ENCODE measurements around the gene MAML2. TPM values are rescaled to one million over a fixed set of nuclear protein-coding genes. Genes with fewer than 3 reads are reported as not detected.
"Not testable (repeated sequence)": the region's sequence is repeated elsewhere in the genome, so short reads cannot be mapped to it uniquely, and the experiment has no call there.

Gene MAML2
- total RNA-seq, 1 donor: 48.2 TPM

GRCh38 chr11:96186806-96187205 lies 156.2 kb downstream of the MAML2 start:
- H3K9me3 ChIP-seq (ENCODE audit: low read depth, low read length): no peaks in the 10 kb centered on the region
- peaks cover 34% of the 10 kb centered on the region for H3K4me1 ChIP-seq (ENCODE audit: insufficient read depth, low read length)
- no peaks in the 10 kb centered on the region for H3K27me3 ChIP-seq (ENCODE audit: insufficient read depth, low read length)
- H3K4me3 ChIP-seq (ENCODE audit: low read length): no peak overlapping the region

- Histone ChIP-seq H3K27me3 (ENCODE audit: insufficient read depth, low read length) (no peaks in the 10 kb centered on the region), H3K9me3 (ENCODE audit: low read depth, low read length) (no peaks in the 10 kb centered on the region), H3K4me3 (ENCODE audit: low read length) (no peak overlapping the region), H3K4me1 (ENCODE audit: insufficient read depth, low read length) (peaks cover 33% of the 10 kb centered on the region)
Observed at GRCh38 chr11:96185220-96185768, 157.7 kb downstream of the MAML2 start.

DNA sequence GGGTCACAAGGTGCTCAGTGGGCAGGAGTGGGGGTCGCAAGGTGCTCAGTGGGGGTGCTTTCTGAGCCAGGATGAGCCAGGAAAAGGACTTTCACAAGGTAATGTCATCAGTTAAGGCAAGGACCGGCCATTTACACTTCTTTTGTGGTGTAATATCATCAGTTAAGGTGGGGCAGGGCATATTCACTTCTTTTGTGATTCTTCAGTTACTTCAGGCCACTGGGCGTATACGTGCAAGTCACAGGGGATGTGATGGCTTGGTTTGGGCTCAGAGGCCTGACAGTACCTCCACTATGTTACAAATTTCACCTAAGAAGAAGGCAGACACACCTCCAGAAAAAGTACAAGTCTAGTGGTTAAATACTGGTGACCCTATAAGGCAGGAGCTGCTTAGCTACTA lies 162.1 kb downstream of the MAML2 start:
- not testable (repeated sequence) for H3K27me3 ChIP-seq (ENCODE audit: insufficient read depth, low read length); H3K4me3 ChIP-seq (ENCODE audit: low read length); H3K9me3 ChIP-seq (ENCODE audit: low read depth, low read length)
- H3K4me1 ChIP-seq (ENCODE audit: insufficient read depth, low read length): peaks cover 14% of the 10 kb centered on the region

GRCh38 chr11:96180341-96180740 lies 162.7 kb downstream of the MAML2 start:
- Histone ChIP-seq H3K4me1 (ENCODE audit: insufficient read depth, low read length) (peaks cover 9% of the 10 kb centered on the region), H3K9me3 (ENCODE audit: low read depth, low read length) (no peaks in the 10 kb centered on the region), H3K27me3 (ENCODE audit: insufficient read depth, low read length) (no peaks in the 10 kb centered on the region), H3K4me3 (ENCODE audit: low read length) (no peak overlapping the region)

DNA sequence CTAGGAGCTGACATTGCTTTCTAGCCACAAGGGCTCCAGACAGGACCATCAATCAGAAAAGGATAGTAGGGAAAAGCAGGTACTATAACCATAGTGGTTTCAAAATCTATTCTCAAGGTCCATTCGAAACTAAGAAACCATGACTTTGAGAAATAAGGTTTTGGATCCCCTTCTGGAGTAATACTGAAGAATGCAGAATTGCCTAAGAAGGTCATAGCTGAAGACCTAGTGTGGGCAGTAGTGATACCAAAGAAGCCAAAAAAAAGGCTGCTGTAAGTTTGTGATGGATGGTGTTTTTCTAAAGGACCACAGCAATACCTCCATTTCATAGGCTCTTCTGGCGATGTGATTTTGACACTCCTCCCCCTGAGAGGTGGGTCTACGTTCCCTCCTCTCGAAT lies 163.1 kb downstream of the MAML2 start:
- Histone ChIP-seq H3K4me1 (ENCODE audit: insufficient read depth, low read length) (peaks cover 5% of the 10 kb centered on the region), H3K4me3 (ENCODE audit: low read length) (no peak overlapping the region), H3K27me3 (ENCODE audit: insufficient read depth, low read length) (no peaks in the 10 kb centered on the region), H3K9me3 (ENCODE audit: low read depth, low read length) (no peaks in the 10 kb centered on the region)

GRCh38 chr11:96178887-96179279 lies 164.1 kb downstream of the MAML2 start:
- H3K27me3 ChIP-seq (ENCODE audit: insufficient read depth, low read length): no peaks in the 10 kb centered on the region
- peaks cover 7% of the 10 kb centered on the region for H3K4me1 ChIP-seq (ENCODE audit: insufficient read depth, low read length)
- no peaks in the 10 kb centered on the region for H3K9me3 ChIP-seq (ENCODE audit: low read depth, low read length)
- no peak overlapping the region for H3K4me3 ChIP-seq (ENCODE audit: low read length)

GRCh38 chr11:96178049-96178886 lies 164.7 kb downstream of the MAML2 start:
- Histone ChIP-seq H3K4me3 (ENCODE audit: low read length) (no peak overlapping the region), H3K27me3 (ENCODE audit: insufficient read depth, low read length) (no peaks in the 10 kb centered on the region), H3K9me3 (ENCODE audit: low read depth, low read length) (no peaks in the 10 kb centered on the region), H3K4me1 (ENCODE audit: insufficient read depth, low read length) (peaks cover 13% of the 10 kb centered on the region)

- H3K9me3 ChIP-seq (ENCODE audit: low read depth, low read length): no peaks in the 10 kb centered on the region
- H3K27me3 ChIP-seq (ENCODE audit: insufficient read depth, low read length): no peaks in the 10 kb centered on the region
- no peak overlapping the region for H3K4me3 ChIP-seq (ENCODE audit: low read length)
- peaks cover 18% of the 10 kb centered on the region for H3K4me1 ChIP-seq (ENCODE audit: insufficient read depth, low read length)
Observed at GRCh38 chr11:96177146-96177545, 165.8 kb downstream of the MAML2 start.

GRCh38 chr11:96173906-96174305 lies 169.1 kb downstream of the MAML2 start:
- H3K27me3 ChIP-seq (ENCODE audit: insufficient read depth, low read length): no peaks in the 10 kb centered on the region
- peaks cover 31% of the 10 kb centered on the region for H3K4me1 ChIP-seq (ENCODE audit: insufficient read depth, low read length)
- H3K9me3 ChIP-seq (ENCODE audit: low read depth, low read length): no peaks in the 10 kb centered on the region
- no peak overlapping the region for H3K4me3 ChIP-seq (ENCODE audit: low read length)

- Histone ChIP-seq H3K4me1 (ENCODE audit: insufficient read depth, low read length) (peaks cover 34% of the 10 kb centered on the region), H3K4me3 (ENCODE audit: low read length) (no peak overlapping the region), H3K9me3 (ENCODE audit: low read depth, low read length) (no peaks in the 10 kb centered on the region), H3K27me3 (ENCODE audit: insufficient read depth, low read length) (no peaks in the 10 kb centered on the region)
Observed at GRCh38 chr11:96173422-96173821, 169.6 kb downstream of the MAML2 start.

DNA sequence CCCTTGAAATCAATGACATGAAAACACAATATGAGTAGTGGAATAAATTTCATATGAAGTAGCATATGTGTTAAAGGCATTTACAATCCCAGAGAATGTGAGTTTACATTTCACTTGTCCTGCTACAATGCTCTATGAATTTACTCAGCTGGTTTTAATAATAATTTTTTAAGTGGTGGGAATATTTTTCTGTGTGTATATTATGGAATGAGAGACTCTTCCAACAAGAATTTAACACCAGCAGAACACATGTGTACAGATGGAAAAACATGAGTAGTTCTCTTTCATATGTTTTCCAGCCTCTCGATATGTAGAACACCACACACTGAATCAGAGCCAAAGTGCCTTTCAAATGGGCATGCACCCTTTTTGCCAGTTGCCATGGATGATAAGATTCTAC lies 170.4 kb downstream of the MAML2 start:
- Histone ChIP-seq H3K4me1 (ENCODE audit: insufficient read depth, low read length) (peaks cover 34% of the 10 kb centered on the region), H3K9me3 (ENCODE audit: low read depth, low read length) (no peaks in the 10 kb centered on the region), H3K27me3 (ENCODE audit: insufficient read depth, low read length) (no peaks in the 10 kb centered on the region), H3K4me3 (ENCODE audit: low read length) (no peak overlapping the region)

DNA sequence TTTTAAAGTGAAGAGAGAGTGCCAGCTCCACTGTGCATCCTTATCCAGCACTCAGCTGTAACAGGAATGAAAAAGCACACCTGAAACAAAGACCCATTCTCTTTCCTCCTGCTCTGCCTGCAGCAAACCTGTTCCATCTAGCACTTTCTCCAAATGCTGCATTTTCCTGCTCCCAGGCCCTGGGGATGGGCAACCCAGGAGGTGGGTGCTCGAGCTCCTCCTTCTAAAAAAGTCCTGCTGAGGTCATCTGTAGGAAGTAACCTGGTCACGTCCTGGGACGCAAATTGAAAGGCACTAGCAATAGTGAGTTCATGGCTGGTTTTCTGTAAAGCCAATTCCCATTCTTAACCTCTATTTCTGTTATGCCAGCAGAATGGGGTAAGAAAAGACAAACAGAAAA lies 173.7 kb downstream of the MAML2 start:
- H3K27me3 ChIP-seq (ENCODE audit: insufficient read depth, low read length): no peaks in the 10 kb centered on the region
- H3K9me3 ChIP-seq (ENCODE audit: low read depth, low read length): no peaks in the 10 kb centered on the region
- H3K4me3 ChIP-seq (ENCODE audit: low read length): no peak overlapping the region
- peaks cover 47% of the 10 kb centered on the region for H3K4me1 ChIP-seq (ENCODE audit: insufficient read depth, low read length)

GRCh38 chr11:96168623-96169022 lies 174.4 kb downstream of the MAML2 start:
- Histone ChIP-seq H3K4me3 (ENCODE audit: low read length) (no peak overlapping the region), H3K4me1 (ENCODE audit: insufficient read depth, low read length) (peaks cover 42% of the 10 kb centered on the region), H3K9me3 (ENCODE audit: low read depth, low read length) (no peaks in the 10 kb centered on the region), H3K27me3 (ENCODE audit: insufficient read depth, low read length) (no peaks in the 10 kb centered on the region)

GRCh38 chr11:96167787-96168186 lies 175.2 kb downstream of the MAML2 start:
- peaks cover 33% of the 10 kb centered on the region for H3K4me1 ChIP-seq (ENCODE audit: insufficient read depth, low read length)
- no peaks in the 10 kb centered on the region for H3K9me3 ChIP-seq (ENCODE audit: low read depth, low read length)

GRCh38 chr11:96167203-96167758 lies 175.7 kb downstream of the MAML2 start:
- H3K27me3 ChIP-seq (ENCODE audit: insufficient read depth, low read length): no peaks in the 10 kb centered on the region
- H3K4me3 ChIP-seq (ENCODE audit: low read length): no peak overlapping the region
- H3K4me1 ChIP-seq (ENCODE audit: insufficient read depth, low read length): peaks cover 33% of the 10 kb centered on the region
- no peaks in the 10 kb centered on the region for H3K9me3 ChIP-seq (ENCODE audit: low read depth, low read length)

More at GRCh38 chr11:96167787-96168186, 175.2 kb downstream of the MAML2 start:
- H3K27me3 ChIP-seq (ENCODE audit: insufficient read depth, low read length): no peaks in the 10 kb centered on the region
- H3K4me3 ChIP-seq (ENCODE audit: low read length): no peak overlapping the region

All from mononuclear cell (primary cell).